Astrocyte (in vitro differentiated cells and primary cell): ENCODE results near the gene SPINT1.

ENCODE experiments used
- CTCF ChIP-seq: IDR thresholded peaks from 2 replicates; pipeline ENCODE4 v1.5.1; 2011; ENCODE audit warnings: low read depth, mild to moderate bottlenecking, inconsistent platforms, low read length, moderate library complexity; ENCODE audit not compliant: insufficient read depth
- EZH2 ChIP-seq: IDR thresholded peaks from 2 replicates; pipeline ENCODE4 v1.6.1; 2012; ENCODE audit warnings: mild to moderate bottlenecking, low read length, inconsistent platforms; ENCODE audit not compliant: insufficient read depth

- TF ChIP-seq EZH2 (no peak), CTCF (no peak)
Measured at GRCh38 chr15:40819048-40819447, 24.8 kb upstream of the SPINT1 start.
